Lung (tissue), 12 donors: ENCODE results near the gene FH. TPM values are rescaled to one million over a fixed set of nuclear protein-coding genes. Genes with fewer than 3 reads are reported as not detected.

Experiments used
- ATAC-seq: fragments of 200-7000 bp; cut with Tn5 transposase; one replicate; pipeline ENCODE4 v1.9.1; 2020; ENCODE audit warnings: moderate number of reproducible peaks; ENCODE audit not compliant: insufficient read depth, low FRiP score
- DNase-seq, 3 donors: peaks; one replicate each; pipeline ENCODE4 v3.0.0-alpha.2; 2013 to 2017
- H3K27ac ChIP-seq, 2 donors: one replicate each; pipeline ENCODE4 v1.5.1; 2013; ENCODE audit warnings: mild to moderate bottlenecking in 2 of 2, moderate library complexity in 2 of 2, control low read depth in 1 of 2, inconsistent platforms in 1 of 2, low read depth in 1 of 2, low read length in 1 of 2
- H3K27me3 ChIP-seq, 3 donors: one replicate each; pipeline ENCODE4 v1.5.1; 2013; ENCODE audit warnings: low read length in 2 of 3; ENCODE audit not compliant: control insufficient read depth in 3 of 3, insufficient read depth in 3 of 3
- H3K36me3 ChIP-seq, 4 donors: one replicate each; pipeline ENCODE4 v1.5.1; 2013; ENCODE audit warnings: low read length in 4 of 4, mild to moderate bottlenecking in 1 of 4, moderate library complexity in 1 of 4; ENCODE audit not compliant: control insufficient read depth in 4 of 4, insufficient read depth in 4 of 4
- H3K4me1 ChIP-seq, 5 donors: one replicate each; pipeline ENCODE4 v1.5.1; 2013; ENCODE audit warnings: low read length in 5 of 5, mild to moderate bottlenecking in 2 of 5, moderate library complexity in 1 of 5; ENCODE audit not compliant: control insufficient read depth in 5 of 5, insufficient read depth in 5 of 5
- H3K4me3 ChIP-seq: one replicate; pipeline ENCODE4 v1.5.1; 2013; ENCODE audit warnings: mild to moderate bottlenecking, control low read depth, moderate library complexity
- H3K9ac ChIP-seq, 2 donors: one replicate each; pipeline ENCODE4 v1.5.1; 2013; ENCODE audit warnings: low read length in 2 of 2, control low read depth in 1 of 2; ENCODE audit not compliant: insufficient read depth in 1 of 2
- H3K9me3 ChIP-seq, 4 donors: one replicate each; pipeline ENCODE4 v1.5.1; 2013; ENCODE audit warnings: low read length in 3 of 4, mild to moderate bottlenecking in 1 of 4, moderate library complexity in 1 of 4; ENCODE audit not compliant: control insufficient read depth in 4 of 4, insufficient read depth in 3 of 4
- CTCF ChIP-seq: IDR thresholded peaks from 2 replicates; pipeline ENCODE4 v1.5.1; 2012; ENCODE audit warnings: mild to moderate bottlenecking; ENCODE audit errors: control extremely low read depth, extremely low read depth
- WGBS, 2 donors: extraction: QIAGEN DNeasy Blood & Tissue Kit; methylation state at CpG; one replicate each; pipeline ENCODE4 v1.1.7; 2013; 5-methylcytosine and 5-hydroxymethylcytosine counted together
- polyA plus RNA-seq, 2 donors: library from polyadenylated mRNA; stranded (reverse); fragments of 200-250 nt; gene quantifications; one replicate each; pipeline ENCODE4 v1.2.1, GENCODE V29; 2013
- total RNA-seq, 2 donors: library from RNA; depleted of rRNA in 1 of 2; stranded (reverse); fragments of >200 nt in 1 of 2; gene quantifications; one replicate each; pipeline ENCODE4 v1.2.1, GENCODE V29; 2014 to 2021
- donor health status: control.
- donor health status: control.
- donor health status: Bipolar disorder and iron deficiency.
- donor health status: healthy.
- donor health status: DM: yes; HTN: yes; CAD: no.

Gene FH
- total and polyA plus RNA-seq, 4 donors = 41.3 to 49.6 (median 43.4) TPM

GRCh38 chr1:241557551-241558193 lies 38.1 kb upstream of the FH start:
- Histone ChIP-seq H3K27ac (no peak overlapping the region), H3K36me3 (peaks cover 0 to 2% (median 0%) of the 10 kb centered on the region in 4 donors), H3K9ac (no peak overlapping the region), H3K4me1 (no peaks in the 10 kb centered on the region), H3K9me3 (no peaks in the 10 kb centered on the region), H3K27me3 (no peaks in the 10 kb centered on the region), H3K4me3 (no peak overlapping the region)
- DNase-seq (no peak), ATAC-seq (no peak)
- TF ChIP-seq CTCF = no peak
- 76 to 89% methylated on average over 5 of the region's 5 CpGs for WGBS, 2 donors

GRCh38 chr1:241557031-241557430 lies 37.5 kb upstream of the FH start:
- no peak for TF ChIP-seq CTCF
- no peaks in the 10 kb centered on the region for H3K27me3 ChIP-seq
- no peak for DNase-seq
- no peaks in the 10 kb centered on the region for H3K4me1 ChIP-seq
- no peaks in the 10 kb centered on the region for H3K9me3 ChIP-seq
- no peak overlapping the region for H3K9ac ChIP-seq
- H3K36me3 ChIP-seq = peaks cover 0 to under 1% (median 0%) of the 10 kb centered on the region in 4 donors
- no peak overlapping the region for H3K4me3 ChIP-seq
- no peak for ATAC-seq
- 82 to 83% methylated on average over 5 of the region's 5 CpGs for WGBS, 2 donors
- no peak overlapping the region for H3K27ac ChIP-seq

- TF ChIP-seq CTCF = no peak
- Histone ChIP-seq H3K27ac (no peak overlapping the region), H3K27me3 (no peaks in the 10 kb centered on the region), H3K4me1 (no peaks in the 10 kb centered on the region), H3K36me3 (no peaks in the 10 kb centered on the region), H3K9me3 (no peaks in the 10 kb centered on the region), H3K4me3 (no peak overlapping the region), H3K9ac (no peak overlapping the region)
- ATAC-seq (no peak), DNase-seq (no peak)
- 95 to 96% methylated on average over 3 of the region's 3 CpGs for WGBS, 2 donors
Measured at GRCh38 chr1:241555526-241555925, 36.0 kb upstream of the FH start.
